SK-N-SH (cell line): ENCODE results near the gene RNASE1. TPM values are rescaled to one million over a fixed set of nuclear protein-coding genes. Genes with fewer than 3 reads are reported as not detected.

Experiments used
- CTCF ChIA-PET: fragments of 300-600, 350-600 bp; formaldehyde crosslinking; extraction: SDS; loops from one replicate; lab custom pipeline; 2021; lab: Yijun Ruan, JAX
- POLR2A ChIA-PET: fragments of 350-600 bp; sonication (Branson Sonifier 250); formaldehyde crosslinking; extraction: SDS; loops from one replicate; lab custom pipeline; 2020; ENCODE audit warnings: antibody characterized with exemption, inconsistent platforms; lab: Yijun Ruan, JAX
- DNase-seq: peaks from one replicate; pipeline ENCODE4 v3.0.0; 2012
- H2AFZ ChIP-seq: fragments of 200-600 bp; sonication (generic); 2 replicates; pipeline ENCODE4 v1.8.1; 2016; ENCODE audit warnings: antibody characterized with exemption, mild to moderate bottlenecking, low read depth
- H3F3A ChIP-seq: fragments of 200-600 bp; sonication (generic); replicated peaks from 2 replicates; pipeline ENCODE3; 2016; ENCODE audit warnings: antibody characterized with exemption, mild to moderate bottlenecking; ENCODE audit not compliant: insufficient read depth
- H3K27ac ChIP-seq, 2 experiments: fragments of 200-500 bp in 1 of 2; fragments of 200-600 bp in 1 of 2; sonication (Bioruptor generic) in 1 of 2; sonication (generic), shearing (Covaris generic) in 1 of 2; 2 replicates each; pipeline versions ENCODE4 v1.5.1 to v1.6.1; 2014 to 2016; ENCODE audit warnings: low read depth in 2 of 2, inconsistent platforms in 1 of 2, low read length in 1 of 2, mild to moderate bottlenecking in 1 of 2, mixed read lengths in 1 of 2
- H3K27me3 ChIP-seq: fragments of 200-600 bp; sonication (generic), shearing (Covaris generic); 2 replicates; pipeline ENCODE4 v1.6.1; 2016; ENCODE audit warnings: mixed run types; ENCODE audit not compliant: insufficient read depth
- H3K36me3 ChIP-seq, 2 experiments: fragments of 200-500 bp in 1 of 2; fragments of 200-600 bp in 1 of 2; sonication (Bioruptor generic) in 1 of 2; sonication (generic) in 1 of 2; replicated peaks in 1 of 2; 2 replicates each; pipeline versions ENCODE3 to v1.5.1; 2014 to 2016; ENCODE audit warnings: low read length in 1 of 2, mild to moderate bottlenecking in 1 of 2; ENCODE audit not compliant: insufficient read depth in 2 of 2, control insufficient read depth in 1 of 2
- H3K4me1 ChIP-seq, 2 experiments: fragments of 200-500 bp in 1 of 2; fragments of 200-600 bp in 1 of 2; sonication (Bioruptor generic) in 1 of 2; sonication (generic), shearing (Covaris generic) in 1 of 2; 2 replicates each; pipeline versions ENCODE4 v1.5.1 to v1.6.1; 2014 to 2016; ENCODE audit warnings: low read depth in 1 of 2, low read length in 1 of 2, mixed run types in 1 of 2; ENCODE audit not compliant: insufficient read depth in 2 of 2, control insufficient read depth in 1 of 2
- H3K4me2 ChIP-seq: fragments of 200-600 bp; sonication (generic), shearing (Covaris generic); 2 replicates; pipeline ENCODE4 v1.6.1; 2017; ENCODE audit warnings: mixed run types
- H3K4me3 ChIP-seq, 2 experiments: fragments of 200-500 bp in 1 of 2; fragments of 200-600 bp in 1 of 2; sonication (Bioruptor generic) in 1 of 2; sonication (generic), shearing (Covaris generic) in 1 of 2; 2 replicates each; pipeline versions ENCODE4 v1.5.1 to v1.8.1; 2014 to 2016; ENCODE audit warnings: low read depth in 2 of 2, inconsistent platforms in 1 of 2, low read length in 1 of 2, mild to moderate bottlenecking in 1 of 2, mixed read lengths in 1 of 2, moderate library complexity in 1 of 2
- H3K79me2 ChIP-seq: fragments of 200-600 bp; sonication (generic); 2 replicates; pipeline ENCODE4 v1.8.1; 2017; ENCODE audit warnings: mild to moderate bottlenecking; ENCODE audit not compliant: insufficient read depth
- H3K9ac ChIP-seq: fragments of 200-600 bp; sonication (generic); 2 replicates; pipeline ENCODE4 v1.6.1; 2017; ENCODE audit warnings: mixed run types
- H3K9me2 ChIP-seq: fragments of 200-600 bp; sonication (generic); 2 replicates; pipeline ENCODE4 v1.6.1; 2017; ENCODE audit warnings: mixed run types
- H3K9me3 ChIP-seq: fragments of 200-600 bp; sonication (generic); 2 replicates; pipeline ENCODE4 v1.6.1; 2017; ENCODE audit warnings: mixed run types, mild to moderate bottlenecking, moderate library complexity
- H4K20me1 ChIP-seq: fragments of 200-600 bp; sonication (generic); 2 replicates; pipeline ENCODE4 v1.6.1; 2017; ENCODE audit warnings: mild to moderate bottlenecking, mixed run types; ENCODE audit not compliant: insufficient read depth
- CHD2 ChIP-seq: fragments of 150-350 bp; IDR thresholded peaks from 2 replicates; pipeline ENCODE4 v1.6.1; 2018; ENCODE audit warnings: low read length; ENCODE audit not compliant: partially characterized antibody
- ELF1 ChIP-seq: IDR thresholded peaks from 2 replicates; pipeline ENCODE4 v1.4.0; 2012
- EP300 ChIP-seq, 2 experiments: IDR thresholded peaks; 2 replicates each; pipeline versions ENCODE4 v1.4.0 to v1.6.1; 2012; ENCODE audit warnings: borderline replicate concordance in 1 of 2, low read depth in 1 of 2, low read length in 1 of 2
- EZH2phosphoT487 ChIP-seq: fragments of 200-600 bp; sonication (generic); IDR thresholded peaks from 2 replicates; pipeline ENCODE4 v1.6.1; 2017; ENCODE audit warnings: low read depth, mixed run types, mild to moderate bottlenecking, antibody characterized with exemption, moderate library complexity, borderline replicate concordance
- FOSL2 ChIP-seq: IDR thresholded peaks from 2 replicates; pipeline ENCODE4 v1.4.0; 2012; ENCODE audit warnings: low read depth, mild to moderate bottlenecking, moderate library complexity, borderline replicate concordance
- FOXJ3 ChIP-seq: sonication (generic); formaldehyde crosslinking; IDR thresholded peaks from 2 replicates; pipeline ENCODE4 v1.5.1; 2020; ENCODE audit warnings: mild to moderate bottlenecking, missing genetic modification reagents
- FOXM1 ChIP-seq: IDR thresholded peaks from 2 replicates; pipeline ENCODE4 v1.4.0; 2012; ENCODE audit warnings: low read depth, mild to moderate bottlenecking
- GATA2 ChIP-seq: sonication (generic); formaldehyde crosslinking; IDR thresholded peaks from 2 replicates; pipeline ENCODE4 v1.5.0; 2020; ENCODE audit warnings: mild to moderate bottlenecking, missing genetic modification reagents
- JUND ChIP-seq: IDR thresholded peaks from 2 replicates; pipeline ENCODE4 v1.4.0; 2012
- MEF2A ChIP-seq: IDR thresholded peaks from 2 replicates; pipeline ENCODE4 v1.4.0; 2012; ENCODE audit warnings: low read depth, borderline replicate concordance
- MXI1 ChIP-seq: IDR thresholded peaks from 2 replicates; pipeline ENCODE4 v1.6.1; 2012; ENCODE audit warnings: mild to moderate bottlenecking, low read depth, low read length, improper control_type of control experiment
- NFIC ChIP-seq: IDR thresholded peaks from 2 replicates; pipeline ENCODE4 v1.4.0; 2012; ENCODE audit warnings: borderline replicate concordance
- PBX3 ChIP-seq: IDR thresholded peaks from 2 replicates; pipeline ENCODE4; 2012
- POLR2AphosphoS5 ChIP-seq: IDR thresholded peaks from 2 replicates; pipeline ENCODE4 v1.6.1; 2012; ENCODE audit warnings: low read depth, low read length
- RAD21 ChIP-seq: IDR thresholded peaks from 2 replicates; pipeline ENCODE4 v1.6.1; 2012; ENCODE audit warnings: mild to moderate bottlenecking, low read length
- RCOR1 ChIP-seq: fragments of 150-350 bp; IDR thresholded peaks from 2 replicates; pipeline ENCODE4 v1.6.1; 2017; ENCODE audit warnings: antibody characterized with exemption, low read length
- SIN3A ChIP-seq: IDR thresholded peaks from 2 replicates; pipeline ENCODE4 v1.6.1; 2012; ENCODE audit warnings: low read depth, mild to moderate bottlenecking, low read length, moderate library complexity, borderline replicate concordance
- SMC3 ChIP-seq: IDR thresholded peaks from 2 replicates; pipeline ENCODE4 v1.6.1; 2012; ENCODE audit warnings: low read depth, low read length, improper control_type of control experiment
- TAF1 ChIP-seq: IDR thresholded peaks from 2 replicates; pipeline ENCODE4 v1.6.1; 2012; ENCODE audit warnings: low read depth, mild to moderate bottlenecking, low read length, moderate library complexity, borderline replicate concordance
- TEAD4 ChIP-seq: IDR thresholded peaks from 2 replicates; pipeline ENCODE4 v1.4.0; 2012; ENCODE audit warnings: mild to moderate bottlenecking, borderline replicate concordance; ENCODE audit not compliant: insufficient read depth
- USF2 ChIP-seq: fragments of 150-350 bp; IDR thresholded peaks from 2 replicates; pipeline ENCODE4 v1.6.1; 2017; ENCODE audit warnings: antibody characterized with exemption, low read length, low read depth, borderline replicate concordance
- YY1 ChIP-seq: IDR thresholded peaks from 2 replicates; pipeline ENCODE4 v1.4.0; 2012; ENCODE audit warnings: low read depth, mild to moderate bottlenecking
- WGBS: methylation state at CpG from one replicate; pipeline ENCODE4 v1.1.6; 2017; ENCODE audit warnings: low lambda C conversion rate; 5-methylcytosine and 5-hydroxymethylcytosine counted together
- polyA plus RNA-seq, 3 experiments: library from polyadenylated mRNA; depleted of rRNA; stranded (reverse); fragments of >200 nt; gene quantifications; 2 replicates each; pipeline ENCODE4 v1.2.3, GENCODE V29; 2012
- TF ChIP-seq, protein P1 (sequence below): IDR thresholded peaks from 2 replicates; pipeline ENCODE4 v1.4.0; 2012; ENCODE audit warnings: low read depth, borderline replicate concordance

RNASE1 gene
- polyA plus RNA-seq, 1 of the 3 experiments (the other 2 are of a cell fraction), result not detected

DNA sequence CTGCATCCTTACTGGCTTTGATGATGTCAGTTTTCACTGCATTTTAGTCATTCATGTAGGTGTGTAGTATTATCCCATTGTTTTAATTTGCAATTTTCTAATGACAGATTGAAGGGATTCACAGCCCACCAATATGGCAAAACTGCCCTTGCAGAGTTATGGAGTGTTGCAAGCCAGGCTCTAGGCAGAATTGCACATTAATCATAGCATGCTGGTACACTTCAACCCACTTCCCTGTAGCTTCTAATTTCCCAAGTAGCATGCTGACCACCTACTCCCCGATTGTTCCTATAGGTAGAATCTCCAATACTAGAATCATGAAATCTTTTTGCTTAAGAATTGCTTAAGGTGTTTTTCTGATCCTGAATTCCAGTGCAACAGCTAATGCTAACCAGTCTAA, 26.7 kb downstream of the RNASE1 start:
- no peaks in the 10 kb centered on the region for H3K4me1 ChIP-seq
- H3K79me2 ChIP-seq, result no peaks in the 10 kb centered on the region
- H3K27me3 ChIP-seq, result peaks cover 11% of the 10 kb centered on the region; the same call in 1 of the 2 replicates
- WGBS, result 6% methylated on average over 1 of the region's 1 CpG
- no peaks in the 10 kb centered on the region for H3K36me3 ChIP-seq
- no peaks in the 10 kb centered on the region for H3F3A ChIP-seq
- POLR2A ChIA-PET, result no interaction called here
- H3K4me3 ChIP-seq, result no peak overlapping the region
- TF ChIP-seq CHD2 (no peak), FOSL2 (no peak), MXI1 (no peak), TEAD4 (no peak), PBX3 (no peak), RCOR1 (no peak), SIN3A (no peak), EP300 (IDR thresholded peaks at IDR 0.05; ENCODE audit: borderline replicate concordance in 1 of 2, low read depth in 1 of 2, low read length in 1 of 2) (no peak), FOXM1 (no peak), YY1 (no peak), POLR2AphosphoS5 (no peak), NFIC (no peak), ELF1 (no peak), EZH2phosphoT487 (no peak), SMC3 (no peak), GATA2 (CRISPR knock-in tag) (no peak), MEF2A (no peak), TAF1 (no peak), RAD21 (no peak)
- TF ChIP-seq, protein P1, sequence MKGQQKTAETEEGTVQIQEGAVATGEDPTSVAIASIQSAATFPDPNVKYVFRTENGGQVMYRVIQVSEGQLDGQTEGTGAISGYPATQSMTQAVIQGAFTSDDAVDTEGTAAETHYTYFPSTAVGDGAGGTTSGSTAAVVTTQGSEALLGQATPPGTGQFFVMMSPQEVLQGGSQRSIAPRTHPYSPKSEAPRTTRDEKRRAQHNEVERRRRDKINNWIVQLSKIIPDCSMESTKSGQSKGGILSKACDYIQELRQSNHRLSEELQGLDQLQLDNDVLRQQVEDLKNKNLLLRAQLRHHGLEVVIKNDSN, result no peak
- no peak overlapping the region for H2AFZ ChIP-seq
- CTCF ChIA-PET, result interaction anchor here (1.7 kb wide), 1 partner anchor 85 kb away, joined by 4 read pairs; no protein-coding TSS in a partner anchor
- H4K20me1 ChIP-seq, result no peaks in the 10 kb centered on the region
- no peaks in the 10 kb centered on the region for H3K9me3 ChIP-seq
- H3K9ac ChIP-seq, result no peak overlapping the region
- H3K9me2 ChIP-seq, result no peaks in the 10 kb centered on the region
- H3K4me2 ChIP-seq, result no peak overlapping the region
- DNase-seq, result no peak
- H3K27ac ChIP-seq, result no peak overlapping the region

DNA sequence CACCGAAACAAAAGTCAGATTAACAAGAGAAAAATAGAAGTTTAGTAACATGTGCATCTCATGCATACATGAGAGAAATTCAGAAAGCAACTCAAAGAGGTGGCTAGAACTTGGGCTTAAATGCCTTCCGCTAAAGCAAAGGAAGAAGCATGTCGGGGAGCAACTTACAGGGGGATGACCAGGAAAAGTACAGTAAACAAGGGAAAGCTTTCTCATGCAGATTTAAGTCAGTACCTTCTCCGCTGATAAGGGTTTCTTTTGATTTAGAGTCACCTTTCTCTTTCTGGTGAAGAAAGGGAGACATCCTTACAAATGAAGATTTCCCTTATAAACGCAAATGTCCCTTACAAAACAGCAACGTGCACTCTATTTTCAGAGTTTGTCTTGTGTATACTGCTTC, 27.6 kb downstream of the RNASE1 start:
- Histone ChIP-seq H4K20me1 (no peaks in the 10 kb centered on the region), H3K9me2 (no peaks in the 10 kb centered on the region), H2AFZ (no peak overlapping the region), H3K36me3 (no peaks in the 10 kb centered on the region), H3K4me3 (no peak overlapping the region), H3K27ac (no peak overlapping the region), H3K9me3 (no peaks in the 10 kb centered on the region), H3F3A (no peaks in the 10 kb centered on the region), H3K79me2 (no peaks in the 10 kb centered on the region), H3K4me2 (no peak overlapping the region), H3K27me3 (peaks cover 11% of the 10 kb centered on the region; the same call in 1 of the 2 replicates), H3K9ac (no peak overlapping the region), H3K4me1 (no peaks in the 10 kb centered on the region)
- no peak for DNase-seq
- POLR2A ChIA-PET, result no interaction called here
- TF ChIP-seq, protein P1, result no peak
- TF ChIP-seq USF2 (no peak), RAD21 (no peak), GATA2 (CRISPR knock-in tag) (no peak), MEF2A (no peak), FOXJ3 (CRISPR knock-in tag) (no peak), JUND (no peak), POLR2AphosphoS5 (no peak)
- WGBS, result 6% methylated on average over 6 of the region's 6 CpGs
- CTCF ChIA-PET, result interaction anchor here (1.7 kb wide), 1 partner anchor 84 kb away, joined by 4 read pairs; no protein-coding TSS in a partner anchor
